Ammon's horn (tissue), 1 donor: ENCODE data around the gene CSRNP2.
"Not testable (repeated sequence)": the region's sequence is repeated elsewhere in the genome, so short reads cannot be mapped to it uniquely, and the experiment has no call there.

Source experiments
- DNase-seq: peaks from one replicate; pipeline ENCODE4 v3.0.0-alpha.2; 2016; ENCODE audit warnings: low spot score

CSRNP2 gene

GRCh38 chr12:51083126-51083833 is at the start of gene CSRNP2:
Gene CSRNP2, minus strand, starts transcription at chr12:51083596. Its CDS starts 7,035 bp downstream, at chr12:51076561.
- DNase-seq, result peak; percentile 98

DNA sequence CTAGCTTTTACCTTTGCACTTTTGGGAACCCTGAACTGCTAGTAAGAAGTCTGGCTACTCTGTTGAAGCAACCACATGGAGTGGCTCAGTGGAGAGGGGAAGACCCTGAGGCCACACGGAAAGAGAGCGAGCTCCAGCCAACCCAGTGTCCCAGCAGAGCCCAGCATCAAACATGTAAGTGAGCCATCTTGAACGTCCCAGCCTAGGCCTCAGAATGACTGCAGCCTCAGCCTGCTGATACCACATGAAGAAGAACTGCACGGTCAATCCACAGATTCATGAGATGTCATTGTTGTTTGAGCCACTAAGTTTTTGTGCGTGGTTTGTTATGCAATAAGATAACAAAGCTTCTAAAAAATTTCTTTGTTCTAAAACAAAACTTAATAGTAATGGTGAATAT is 49.3 kb upstream of the CSRNP2 start:
- no peak for DNase-seq

- no peak for DNase-seq
These were observed 48.5 kb upstream of the CSRNP2 start for GRCh38 chr12:51131745-51132521.

DNA sequence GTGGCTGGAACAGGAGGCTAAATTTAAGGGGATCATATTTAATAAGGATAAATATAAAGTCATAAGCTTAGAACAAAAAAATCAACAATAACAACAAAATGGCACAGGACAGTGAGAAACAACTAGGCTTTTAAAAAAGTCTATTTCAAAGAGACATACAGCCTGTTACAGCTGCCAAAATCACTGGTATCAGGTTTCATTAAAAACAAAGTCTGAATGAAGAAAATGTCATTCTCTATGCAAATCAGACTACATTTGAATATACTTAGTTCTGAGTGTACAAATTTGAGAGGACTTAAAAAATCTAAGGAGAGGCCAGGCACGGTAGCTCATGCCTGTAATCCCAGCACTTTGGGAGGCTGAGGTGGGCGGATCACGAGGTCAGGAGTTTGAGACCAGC is 45.5 kb upstream of the CSRNP2 start:
- no peak for DNase-seq

- DNase-seq, result no peak
These were observed 43.8 kb upstream of the CSRNP2 start for GRCh38 chr12:51127050-51127729.

DNA sequence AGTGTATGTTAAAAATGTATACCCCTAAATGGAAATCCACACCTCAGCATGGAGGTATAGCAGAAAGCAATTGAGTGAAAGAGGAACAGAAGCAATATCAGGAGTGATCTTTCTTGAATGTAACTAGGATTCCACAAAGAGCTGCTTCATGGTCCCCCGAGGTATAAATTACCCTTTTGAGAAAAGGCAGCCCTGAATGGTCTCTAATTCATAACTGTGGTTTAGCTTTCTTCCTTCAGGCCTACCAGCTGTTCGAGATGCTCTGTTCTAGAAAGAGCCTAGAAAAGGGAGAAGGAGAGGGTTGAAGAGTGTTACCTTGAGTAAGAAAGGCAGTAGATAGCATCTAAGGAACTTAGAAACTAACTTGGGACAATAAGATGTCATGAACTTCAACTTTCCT is 42.9 kb upstream of the CSRNP2 start:
- DNase-seq, result no peak

DNA sequence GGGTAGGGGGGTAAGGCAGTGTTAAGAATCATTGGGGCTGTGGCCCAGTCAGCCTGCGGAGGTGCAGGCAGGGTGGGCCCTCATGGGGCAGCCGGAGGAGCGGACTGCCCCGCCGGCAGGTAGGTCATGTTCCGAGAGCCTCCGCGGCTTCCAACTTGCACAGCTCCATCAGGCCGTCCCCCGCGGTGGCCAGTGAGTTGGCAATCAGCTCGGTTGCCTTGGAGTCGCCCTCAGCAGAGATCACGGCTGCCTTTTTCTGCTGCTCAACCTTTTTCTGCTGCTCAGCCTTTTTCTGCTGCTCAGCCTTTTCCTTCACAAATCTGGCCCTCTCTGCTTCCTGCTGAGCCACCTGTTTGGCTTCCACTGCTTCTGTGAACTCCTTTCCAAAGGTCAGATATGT is 41.1 kb upstream of the CSRNP2 start:
- DNase-seq, result peak; percentile 20

GRCh38 chr12:51122844-51123243 is 39.4 kb upstream of the CSRNP2 start:
- DNase-seq, result no peak

- no peak for DNase-seq
These were observed 35.3 kb upstream of the CSRNP2 start for GRCh38 chr12:51118706-51119105.

DNA sequence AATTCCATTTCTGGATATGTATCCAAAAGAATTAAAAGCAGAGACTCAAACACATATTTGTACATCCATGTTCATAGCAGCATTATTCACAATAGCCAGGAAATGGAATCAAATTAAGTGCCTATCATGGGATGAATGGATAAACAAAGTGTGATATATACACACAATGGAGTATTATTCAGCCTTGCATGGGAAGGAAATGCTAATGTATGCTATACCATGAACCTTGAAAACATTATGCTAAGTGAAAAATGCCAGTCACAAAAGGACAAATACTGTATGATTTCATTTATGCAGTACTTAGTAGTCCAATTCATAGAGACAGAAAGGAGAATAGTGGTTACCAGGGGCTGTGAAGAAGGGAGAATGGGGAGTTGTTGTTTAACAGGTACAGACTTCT is 32.1 kb upstream of the CSRNP2 start:
- no peak for DNase-seq

GRCh38 chr12:51108136-51108535 is 24.7 kb upstream of the CSRNP2 start:
- no peak for DNase-seq

GRCh38 chr12:51103977-51104376 is 20.6 kb upstream of the CSRNP2 start:
- no peak for DNase-seq

DNA sequence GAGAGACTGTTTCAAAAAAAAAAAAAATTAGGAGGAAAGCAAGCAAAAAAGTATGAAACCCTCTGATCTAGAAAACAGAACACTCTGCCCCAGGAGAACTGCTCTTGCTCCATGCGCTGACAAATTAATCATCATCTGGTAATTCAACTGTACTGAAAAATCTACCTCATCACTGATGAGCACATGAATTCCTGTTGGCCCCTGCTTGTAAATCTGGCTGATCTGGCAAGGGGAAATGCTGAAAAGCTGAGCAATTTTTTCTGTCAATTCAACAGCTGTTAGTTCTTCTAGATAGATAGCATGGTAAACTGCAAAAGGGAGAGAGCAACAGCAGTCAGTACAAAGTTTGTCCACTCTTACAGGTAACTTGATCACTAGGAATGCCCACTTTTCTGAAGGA is 15.2 kb upstream of the CSRNP2 start:
- peak; percentile 55 for DNase-seq

GRCh38 chr12:51090705-51091229 is 7.4 kb upstream of the CSRNP2 start:
- no peak for DNase-seq

- DNase-seq, result no peak
These were observed 4.4 kb upstream of the CSRNP2 start for GRCh38 chr12:51087818-51088217.

DNA sequence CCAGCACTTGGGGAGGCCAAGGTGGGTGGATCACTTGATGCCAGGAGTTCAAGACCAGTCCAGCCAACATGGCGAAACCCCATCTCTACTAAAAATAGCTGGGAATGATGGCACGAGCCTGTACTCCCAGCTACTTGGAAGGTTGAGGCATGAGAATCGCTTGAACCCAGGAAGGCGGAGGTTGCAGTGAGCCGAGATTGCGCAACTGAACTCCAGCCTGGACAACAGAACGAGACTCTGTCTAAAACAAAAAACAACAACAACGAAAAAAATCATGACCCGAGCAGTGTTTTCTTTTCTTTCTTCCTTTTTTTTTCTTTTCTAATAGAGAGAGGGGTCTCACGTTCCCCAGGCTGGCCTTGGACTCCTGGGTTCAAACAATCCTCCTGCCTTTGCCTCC is 3.5 kb upstream of the CSRNP2 start:
- DNase-seq, result no peak

- DNase-seq, result no peak
These were observed 2.4 kb upstream of the CSRNP2 start for GRCh38 chr12:51085757-51086156.

- DNase-seq, result peak; percentile 49
These were observed 753 bp downstream of the CSRNP2 start for GRCh38 chr12:51082561-51083125.

- DNase-seq, result no peak
These were observed 2.0 kb downstream of the CSRNP2 start for GRCh38 chr12:51081421-51081820.

DNA sequence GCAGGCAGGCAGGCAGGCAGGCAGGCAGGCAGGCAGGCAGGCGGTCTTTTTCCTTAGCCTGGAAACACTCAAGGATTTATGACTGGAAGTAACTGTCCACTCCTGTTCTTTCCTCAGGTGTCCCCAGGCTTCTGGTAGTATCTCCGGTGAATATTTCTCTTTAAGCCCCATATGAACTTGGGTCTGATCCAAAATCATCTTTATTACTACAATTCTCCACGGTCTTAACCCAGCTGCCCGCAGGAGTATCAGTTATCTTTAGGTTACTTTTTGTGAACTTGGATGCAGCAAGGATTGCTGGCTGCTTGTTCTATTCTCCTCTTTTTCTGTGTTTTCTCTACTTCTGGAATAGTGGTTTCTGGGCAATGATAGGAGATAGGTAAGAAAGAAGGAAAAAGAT is 3.3 kb downstream of the CSRNP2 start:
- no peak for DNase-seq

GRCh38 chr12:51078866-51079265 is 4.5 kb downstream of the CSRNP2 start:
- not testable (repeated sequence) for DNase-seq

- not testable (repeated sequence) for DNase-seq
These were observed 5.0 kb downstream of the CSRNP2 start for GRCh38 chr12:51078346-51078745.
